ENCODE results near the gene OR10H5.
"Not testable (repeated sequence)": the region's sequence is repeated elsewhere in the genome, so short reads cannot be mapped to it uniquely, and the experiment has no call there.

The OR10H5 gene

DNA sequence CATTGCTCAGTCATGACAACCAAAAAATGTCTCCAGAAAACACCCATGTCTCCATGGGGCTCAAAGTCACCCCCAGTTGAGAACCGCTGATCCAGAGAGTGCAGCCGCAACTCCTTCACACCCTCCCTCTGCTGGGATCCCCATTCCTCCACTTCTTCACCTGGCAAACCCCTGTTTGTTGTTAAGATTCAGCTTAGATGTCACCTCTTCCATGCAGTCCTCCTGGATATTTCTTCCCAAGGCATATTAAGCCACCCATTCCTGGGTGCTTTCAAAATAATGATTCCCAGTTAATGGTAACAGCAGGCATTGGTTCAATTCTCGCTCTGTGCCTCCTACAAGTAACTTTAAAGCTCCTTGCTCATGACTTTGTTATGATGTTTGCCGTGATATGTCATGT lies 24.0 kb downstream of the OR10H5 start:
- DNase-seq (ENCODE audit: low read depth) = no peak

DNA sequence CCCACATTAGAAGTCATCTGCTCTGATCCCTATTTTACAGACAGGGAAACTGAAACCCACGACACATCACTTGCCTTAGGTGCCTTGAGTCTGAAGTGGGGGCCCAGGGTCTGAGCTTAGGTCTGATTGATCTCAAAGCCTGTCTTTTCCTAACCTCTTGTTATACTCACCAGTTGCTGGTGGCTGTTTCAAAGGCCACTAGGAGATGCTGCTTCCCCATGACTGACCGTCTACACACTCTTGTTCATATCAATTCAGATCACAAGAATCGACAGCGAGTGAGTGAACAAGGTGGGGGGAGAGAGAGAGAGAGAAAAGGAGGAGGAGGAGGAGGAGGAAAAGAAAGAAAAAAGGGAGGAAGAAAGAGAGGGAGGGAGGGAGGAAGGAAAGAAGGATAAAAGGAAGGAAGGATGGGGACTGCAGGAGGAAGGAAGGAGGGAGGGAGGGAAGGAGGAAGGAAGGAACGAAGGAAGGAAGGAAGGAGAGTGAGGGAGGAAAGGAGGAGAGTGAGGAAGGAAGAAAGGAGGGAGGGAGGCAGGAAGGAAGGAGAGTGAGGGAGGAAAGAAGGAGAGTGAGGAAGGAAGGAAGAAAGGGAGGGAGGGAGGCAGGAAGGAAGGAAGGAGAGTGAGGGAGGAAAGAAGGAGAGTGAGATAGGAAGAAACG lies 24.7 kb downstream of the OR10H5 start:
- DNase-seq (ENCODE audit: low read depth) = no peak

DNA sequence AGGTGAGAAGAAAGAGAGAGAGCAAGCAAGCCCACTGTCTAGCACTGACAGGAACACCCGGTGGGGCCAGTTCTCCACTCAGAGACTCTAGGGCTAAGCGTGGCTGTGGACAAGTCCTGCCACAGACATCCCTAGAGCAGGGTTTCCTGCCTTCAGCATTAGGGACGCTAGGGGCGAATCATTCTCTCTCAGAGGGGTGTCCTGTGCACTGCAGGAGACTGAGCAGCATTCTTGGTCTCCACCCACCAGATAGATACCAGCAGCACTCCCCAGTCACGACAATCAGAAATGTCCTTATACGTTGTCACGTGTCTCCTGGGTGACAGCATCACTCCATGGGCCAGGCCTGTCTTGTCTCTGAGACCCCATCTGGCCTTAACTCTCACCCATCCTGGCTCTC lies 26.5 kb downstream of the OR10H5 start:
- DNase-seq (ENCODE audit: low read depth) = no peak

DNA sequence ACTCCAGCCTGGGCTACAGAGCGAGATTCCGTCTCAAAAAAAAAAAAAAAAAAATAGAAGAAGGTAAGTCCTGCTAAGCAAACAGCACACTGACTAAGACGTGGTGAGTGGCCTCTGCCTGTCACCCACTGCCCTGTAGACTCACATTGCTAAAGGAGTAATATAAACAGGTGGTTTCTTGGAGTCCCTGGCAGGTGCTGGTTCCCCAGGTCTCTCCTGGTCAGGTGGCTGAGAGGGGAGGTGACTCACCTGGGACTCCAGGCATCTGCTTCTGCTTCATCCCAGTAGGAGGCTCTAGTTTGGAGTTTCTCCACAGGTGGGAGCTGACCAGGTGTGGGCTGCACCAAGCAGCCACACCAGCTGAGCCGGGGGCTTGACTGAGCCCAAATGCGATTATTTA lies 27.8 kb downstream of the OR10H5 start, which contains the start of gene OR10H1:
OR10H1 (minus strand) TSS at position 359 of the 400 bp plus-strand sequence. CDS start 7,627 bp downstream, outside the sequence.
- DNase-seq (ENCODE audit: low read depth) = no peak

DNA sequence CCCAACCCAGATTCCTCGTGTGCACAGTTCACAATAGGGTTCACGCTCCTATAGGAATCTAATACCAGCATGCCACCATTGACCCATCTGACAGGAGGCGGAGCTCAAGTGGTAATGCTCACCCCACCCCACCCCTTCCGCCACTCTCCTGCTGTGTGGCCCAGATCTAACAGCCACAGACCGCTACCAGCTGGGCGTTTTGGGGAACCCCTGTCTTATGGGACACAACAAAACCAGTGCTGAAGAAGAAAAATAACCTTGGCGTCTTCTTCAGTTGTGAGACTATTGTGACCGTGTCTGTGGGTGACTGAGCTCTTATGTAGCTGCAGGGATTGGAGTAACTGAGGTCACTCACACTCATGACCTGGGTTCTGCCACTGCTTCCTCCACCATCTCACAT lies 33.2 kb downstream of the OR10H5 start:
- DNase-seq (ENCODE audit: low read depth) = no peak

DNA sequence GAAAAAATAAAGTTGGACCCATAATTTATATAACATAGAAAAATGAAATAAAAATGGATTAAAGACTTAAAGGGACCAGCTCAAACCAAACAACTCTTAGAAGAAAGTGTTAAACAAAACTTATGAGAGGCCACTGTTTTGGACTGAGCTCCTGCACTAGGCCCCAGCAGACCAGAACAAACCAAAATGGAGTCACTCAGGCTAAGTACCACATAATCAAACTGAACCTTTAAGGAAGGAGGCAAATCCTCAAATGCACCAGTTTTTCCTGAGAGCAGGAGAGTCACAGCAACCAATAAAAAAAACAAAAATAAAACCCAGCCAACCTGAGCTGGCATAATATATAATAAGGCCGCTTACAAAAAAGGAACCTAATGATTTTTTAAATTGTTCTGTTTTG lies 38.3 kb downstream of the OR10H5 start:
- DNase-seq (ENCODE audit: low read depth) = no peak

DNA sequence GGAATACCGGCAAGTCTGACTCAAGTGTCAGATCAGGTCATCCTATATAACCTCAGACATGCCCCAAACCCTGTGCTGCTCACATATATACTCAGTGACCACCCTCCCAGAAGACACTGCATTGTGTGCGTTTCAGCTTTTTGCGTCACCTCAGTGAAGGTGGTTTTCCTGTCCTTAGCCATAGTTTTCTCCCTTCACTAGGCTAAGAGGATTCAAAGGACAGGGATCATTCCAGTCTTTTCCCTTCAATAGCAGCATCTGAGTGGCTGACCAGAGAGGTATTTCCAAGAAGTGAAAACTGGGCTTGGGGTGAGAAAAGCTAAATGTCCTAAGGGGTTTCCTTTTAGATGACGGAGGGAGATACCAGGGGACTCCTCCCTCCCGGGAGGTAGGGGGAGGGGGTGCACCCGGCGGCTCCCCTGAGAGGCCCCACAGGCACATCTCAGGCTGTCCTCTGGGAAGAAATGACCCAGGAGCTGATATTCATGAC lies 40.7 kb downstream of the OR10H5 start:
- no peak for DNase-seq (ENCODE audit: low read depth)

DNA sequence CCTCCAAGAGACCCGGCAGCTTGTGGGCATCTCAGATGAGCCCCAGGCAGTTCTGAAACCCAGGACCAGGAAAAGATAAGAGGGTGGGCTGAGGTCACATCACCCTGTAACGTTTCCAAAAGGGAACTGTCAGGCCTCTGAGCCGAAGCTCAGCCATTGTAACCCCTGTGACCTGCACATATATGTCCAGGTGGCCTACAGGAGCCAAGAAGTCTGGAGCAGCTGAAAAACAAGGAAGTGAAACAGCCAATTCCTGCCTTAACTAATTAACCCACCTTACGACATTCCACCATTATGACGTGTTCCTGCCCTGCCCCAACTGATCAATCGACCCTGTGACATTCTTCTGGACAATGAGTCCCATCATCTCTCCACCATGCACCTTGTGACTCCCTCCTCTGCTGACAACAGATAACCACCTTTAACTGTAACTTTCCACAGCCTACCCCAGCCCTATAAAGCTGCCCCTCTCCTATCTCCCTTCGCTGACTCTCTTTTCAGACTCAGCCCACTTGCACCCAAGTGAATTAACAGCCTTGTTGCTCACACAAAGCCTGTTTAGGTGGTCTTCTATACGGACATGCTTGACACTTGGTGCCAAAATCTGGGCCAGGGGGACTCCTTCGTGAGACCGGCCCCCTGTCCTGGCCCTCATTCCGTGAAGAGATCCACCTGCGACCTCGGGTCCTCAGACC lies 41.3 kb downstream of the OR10H5 start:
- not testable (repeated sequence) for DNase-seq (ENCODE audit: low read depth)

DNA sequence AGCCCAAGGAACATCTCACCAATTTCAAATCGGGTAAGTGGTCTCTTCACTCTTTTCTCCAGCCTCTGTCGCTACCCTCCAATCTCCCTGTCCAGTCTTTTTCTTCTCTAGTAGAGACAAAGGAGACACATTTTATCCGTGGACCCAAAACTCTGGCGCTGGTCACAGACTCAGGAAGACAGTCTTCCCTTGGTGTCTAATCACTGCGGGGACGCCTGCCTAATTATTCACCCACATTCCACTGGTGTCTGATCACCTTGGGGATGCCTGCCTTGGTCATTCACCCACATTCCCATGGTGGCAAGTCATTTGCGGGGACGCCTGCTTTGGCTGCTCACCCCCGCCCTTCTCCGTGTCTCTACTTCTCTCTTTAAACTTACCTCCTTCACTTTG lies 41.8 kb downstream of the OR10H5 start:
- no peak for DNase-seq (ENCODE audit: low read depth)

DNA sequence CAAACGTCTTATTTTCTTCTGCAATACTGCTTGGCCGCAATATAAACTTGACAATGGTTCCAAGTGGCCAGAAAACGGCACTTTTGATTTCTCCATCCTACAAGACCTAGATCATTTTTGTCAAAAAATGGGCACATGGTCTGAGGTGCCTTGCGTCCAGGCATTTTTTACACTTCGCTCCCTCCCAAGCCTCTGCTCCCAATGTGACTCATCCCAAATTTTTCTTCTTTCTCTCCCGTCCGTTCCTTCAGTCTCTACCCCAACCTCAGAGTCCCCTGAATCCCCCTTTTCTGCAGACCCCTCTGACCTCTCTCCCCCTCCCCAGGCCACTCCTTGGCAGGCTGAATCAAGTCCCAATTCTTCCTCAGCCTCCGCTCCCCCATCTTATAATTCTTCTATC lies 42.3 kb downstream of the OR10H5 start:
- no peak for DNase-seq (ENCODE audit: low read depth)

DNA sequence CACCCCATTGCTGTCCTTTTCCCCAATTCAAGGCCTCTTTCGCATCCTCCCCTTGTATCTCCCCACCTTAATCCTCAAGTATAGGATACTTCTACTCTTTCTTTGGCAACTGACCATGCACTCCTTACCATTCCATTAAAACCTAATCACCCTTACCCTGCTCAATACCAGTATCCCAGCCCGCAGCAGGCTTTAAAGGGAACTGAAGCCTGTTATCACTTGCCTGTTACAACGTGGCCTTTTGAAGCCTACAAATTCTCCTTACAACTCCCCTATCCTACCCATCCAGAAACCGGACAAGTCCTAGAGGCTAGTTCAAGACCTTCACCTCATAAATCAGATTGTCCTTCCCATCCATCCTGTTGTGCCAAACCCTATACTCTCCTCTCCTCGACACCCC lies 44.2 kb downstream of the OR10H5 start:
- DNase-seq (ENCODE audit: low read depth) = no peak

DNA sequence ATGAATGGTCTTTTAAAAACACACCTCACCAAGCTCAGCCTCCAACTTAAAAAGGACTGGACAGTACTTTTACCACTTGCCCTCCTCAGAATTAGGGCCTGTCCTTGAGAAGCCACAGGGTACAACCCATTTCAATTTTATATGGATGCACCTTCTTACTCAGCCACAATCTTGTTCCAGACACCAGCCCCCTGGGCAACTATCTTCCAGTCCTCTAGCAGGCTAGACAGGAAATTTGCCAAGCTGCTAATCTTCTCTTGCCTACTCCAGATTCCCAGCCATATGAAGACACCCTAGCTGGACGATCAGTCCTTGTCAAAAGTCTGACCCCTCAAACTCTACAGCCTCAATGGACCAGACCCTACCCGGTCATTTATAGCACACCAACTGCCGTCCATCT lies 46.8 kb downstream of the OR10H5 start:
- not testable (repeated sequence) for DNase-seq (ENCODE audit: low read depth)

DNA sequence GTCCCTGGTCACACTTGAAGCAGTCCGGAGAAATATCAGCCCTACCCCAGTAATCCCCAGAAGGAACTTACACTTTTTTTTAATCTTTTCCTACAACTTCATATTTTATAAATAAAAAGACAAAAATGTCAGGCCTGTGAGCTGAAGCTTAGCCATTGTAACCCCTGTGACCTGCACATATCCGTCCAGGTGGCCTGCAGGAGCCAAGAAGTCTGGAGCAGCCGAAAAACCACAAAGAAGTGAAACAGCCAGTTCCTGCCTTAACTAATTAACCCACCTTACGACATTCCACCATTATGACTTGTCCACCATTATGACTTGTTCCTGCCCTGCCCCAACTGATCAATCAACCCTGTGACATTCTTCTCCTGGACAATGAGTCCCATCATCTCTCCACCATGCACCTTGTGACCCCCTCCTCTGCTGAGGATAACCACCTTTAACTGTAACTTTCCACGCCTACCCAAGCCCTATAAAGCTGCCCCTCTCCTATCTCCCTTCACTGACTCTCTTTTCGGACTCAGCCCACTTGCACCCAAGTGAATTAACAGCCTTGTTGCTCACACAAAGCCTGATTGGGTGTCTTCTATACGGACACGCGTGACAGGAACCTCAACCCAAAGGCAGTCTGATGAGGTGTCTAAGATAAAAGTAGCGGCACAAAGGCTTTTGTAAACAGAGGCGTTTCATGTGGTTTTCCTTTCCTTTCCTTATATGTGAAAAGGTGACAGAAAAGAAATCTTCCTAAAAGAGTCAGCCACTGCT lies 48.3 kb downstream of the OR10H5 start:
- DNase-seq (ENCODE audit: low read depth) = peak; percentile 8

DNA sequence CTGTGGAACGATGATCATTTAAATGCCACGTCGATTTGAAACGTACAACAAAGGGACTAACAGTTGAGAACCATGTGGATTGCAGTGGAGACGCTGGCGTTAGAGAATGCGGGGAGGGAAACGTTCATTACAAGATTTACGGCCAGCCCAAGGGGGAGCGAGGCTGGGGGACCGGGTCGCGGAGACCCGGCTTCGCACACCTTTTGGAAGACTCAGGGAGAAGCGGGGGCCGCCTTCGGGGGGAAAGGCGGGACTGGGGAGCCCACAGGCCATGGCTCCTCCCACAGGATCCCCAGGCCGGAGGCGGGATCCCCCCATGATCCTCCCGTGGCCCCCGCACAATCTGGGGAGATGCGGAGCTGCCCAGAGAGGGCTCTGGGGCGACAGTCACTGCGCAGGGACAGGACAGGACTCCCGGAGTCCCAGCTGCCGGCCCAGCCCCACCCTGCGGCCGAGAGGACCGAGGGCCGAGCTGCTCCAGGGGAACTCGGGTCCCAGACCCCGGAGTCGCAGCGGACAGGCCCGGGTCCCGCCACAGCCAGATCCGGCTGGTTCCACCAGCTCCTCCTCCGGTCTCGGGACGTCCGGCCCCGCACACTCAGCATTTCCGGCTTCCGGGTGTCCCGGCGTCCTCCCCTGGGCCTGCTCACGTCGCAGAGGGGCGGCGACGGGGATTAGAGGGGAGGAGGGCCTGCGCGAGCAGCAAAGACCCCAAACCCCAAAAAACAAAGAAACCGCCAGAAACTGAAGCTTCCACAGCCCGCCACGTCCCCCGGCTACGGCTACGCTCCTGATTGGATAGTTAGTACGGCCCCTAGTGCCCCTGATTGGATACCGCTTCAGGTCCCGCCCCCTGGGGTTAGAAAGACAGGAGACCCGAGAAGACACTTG lies 49.1 kb downstream of the OR10H5 start:
- DNase-seq (ENCODE audit: low read depth) = peak; percentile 89

DNA sequence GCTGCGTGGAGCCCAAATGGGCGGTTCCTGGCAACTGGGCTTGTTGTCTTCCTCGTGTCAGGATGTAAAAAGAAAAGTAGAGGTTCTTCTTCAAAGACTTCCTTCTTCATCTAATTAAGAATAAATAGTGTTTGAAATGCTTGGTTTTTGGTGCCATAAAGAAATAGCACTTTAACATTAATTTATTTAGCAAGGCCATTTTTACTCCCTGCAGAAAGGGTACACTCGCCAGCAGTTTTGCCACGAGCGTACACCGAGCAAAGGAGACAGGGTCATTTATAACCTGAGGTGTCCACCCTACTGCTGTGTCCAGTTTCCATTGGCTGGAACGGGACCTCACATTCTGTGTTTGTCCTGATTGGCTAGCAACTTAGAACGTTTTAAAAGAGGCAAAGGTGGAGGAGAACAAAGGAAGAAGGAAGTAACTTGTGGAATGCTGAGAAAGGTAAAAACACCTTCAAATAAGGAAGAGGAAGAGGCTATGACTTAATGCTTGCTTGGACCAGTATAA lies 49.8 kb downstream of the OR10H5 start:
- peak; percentile 16 for DNase-seq (ENCODE audit: low read depth)

DNA sequence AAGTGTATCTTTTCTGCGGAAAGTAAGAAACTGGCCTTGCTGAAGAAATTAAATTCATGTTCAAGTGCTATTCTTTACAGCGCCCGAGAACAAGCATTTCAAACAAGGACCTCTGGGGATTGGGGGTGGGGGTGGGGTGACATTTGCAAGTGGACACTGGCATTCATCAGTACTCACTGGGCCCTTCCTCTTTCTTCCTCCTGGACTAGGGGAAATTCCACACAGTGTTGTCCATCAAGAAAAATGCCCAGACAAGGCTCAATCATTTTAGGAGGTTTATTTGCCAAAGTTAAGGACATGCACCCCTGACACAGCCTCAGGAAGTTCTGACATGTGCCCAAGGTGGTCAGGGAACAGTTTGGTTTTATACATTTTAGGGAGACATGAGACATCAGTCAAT lies 50.9 kb downstream of the OR10H5 start:
- DNase-seq (ENCODE audit: low read depth) = no peak

DNA sequence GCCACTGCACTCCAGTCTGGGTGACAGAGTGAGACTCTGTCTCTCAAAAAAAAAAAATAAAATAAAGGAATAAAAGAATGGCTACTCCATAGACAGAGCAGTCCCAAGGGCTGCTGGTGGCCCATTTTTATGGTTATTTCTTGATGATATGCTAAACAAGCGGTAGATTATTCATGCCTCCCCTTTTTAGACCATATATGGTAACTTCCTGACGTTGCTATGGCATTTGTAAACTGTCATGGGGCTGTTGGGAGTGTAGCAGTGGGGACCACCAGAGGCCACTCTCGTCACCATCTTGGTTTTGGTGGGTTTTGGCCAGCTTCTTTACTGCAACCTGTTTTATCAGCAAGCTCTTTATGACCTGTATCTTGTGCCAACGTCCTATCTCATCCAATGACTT lies 52.4 kb downstream of the OR10H5 start:
- DNase-seq (ENCODE audit: low read depth) = not testable (repeated sequence)

DNA sequence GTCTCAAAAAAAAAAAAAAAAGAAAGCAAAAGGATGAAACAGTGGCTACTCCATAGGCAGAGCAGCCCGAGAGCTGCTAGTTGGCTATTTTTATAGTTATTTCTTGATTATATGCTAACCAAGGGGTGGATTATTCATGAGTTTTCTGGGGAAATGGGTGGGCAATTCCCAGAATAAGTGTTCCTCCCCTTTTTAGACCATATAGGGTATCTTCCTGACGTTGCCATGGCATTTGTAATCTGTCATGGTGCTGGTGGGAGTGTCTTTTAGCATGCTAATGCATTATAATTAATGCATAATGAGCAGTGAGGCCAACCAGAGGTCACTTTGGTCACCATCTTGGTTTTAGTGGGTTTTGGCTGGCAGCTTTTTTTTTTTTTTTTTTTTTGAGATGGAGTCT lies 53.4 kb downstream of the OR10H5 start:
- DNase-seq (ENCODE audit: low read depth) = no peak

DNA sequence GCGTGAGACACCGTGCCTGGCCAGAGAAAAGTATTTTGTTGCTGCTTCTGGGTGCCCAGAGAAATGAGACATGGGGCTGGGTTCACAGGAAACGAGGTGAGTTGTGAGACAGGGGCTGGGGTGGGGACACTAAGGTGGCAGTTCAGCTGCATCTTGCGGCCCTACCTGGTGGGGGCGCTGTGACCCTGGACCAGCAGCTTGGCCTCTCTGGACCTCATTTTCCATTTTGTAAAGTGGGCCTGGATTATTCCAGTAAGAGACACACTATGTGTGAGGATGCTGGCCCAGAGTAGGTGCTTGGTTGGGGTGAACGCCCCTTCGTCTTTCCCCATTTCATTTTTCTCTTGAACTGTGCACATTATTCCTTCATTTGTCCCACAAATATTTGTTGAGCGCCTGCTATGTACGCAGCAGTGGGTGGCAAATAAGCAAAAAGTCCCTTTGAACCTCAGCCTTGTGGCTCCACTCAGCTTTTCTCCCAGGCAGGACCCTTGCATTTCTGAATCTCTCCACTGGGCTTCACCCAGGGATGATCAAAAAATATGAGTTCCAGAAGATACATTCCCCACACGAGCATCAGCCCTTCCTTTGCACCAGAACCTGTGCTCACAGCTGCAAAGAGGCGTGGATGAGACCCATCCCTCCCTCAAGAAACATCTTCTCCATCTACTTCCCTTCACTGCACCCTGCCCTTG lies 54.6 kb downstream of the OR10H5 start:
- peak; percentile 18 for DNase-seq (ENCODE audit: low read depth)

DNA sequence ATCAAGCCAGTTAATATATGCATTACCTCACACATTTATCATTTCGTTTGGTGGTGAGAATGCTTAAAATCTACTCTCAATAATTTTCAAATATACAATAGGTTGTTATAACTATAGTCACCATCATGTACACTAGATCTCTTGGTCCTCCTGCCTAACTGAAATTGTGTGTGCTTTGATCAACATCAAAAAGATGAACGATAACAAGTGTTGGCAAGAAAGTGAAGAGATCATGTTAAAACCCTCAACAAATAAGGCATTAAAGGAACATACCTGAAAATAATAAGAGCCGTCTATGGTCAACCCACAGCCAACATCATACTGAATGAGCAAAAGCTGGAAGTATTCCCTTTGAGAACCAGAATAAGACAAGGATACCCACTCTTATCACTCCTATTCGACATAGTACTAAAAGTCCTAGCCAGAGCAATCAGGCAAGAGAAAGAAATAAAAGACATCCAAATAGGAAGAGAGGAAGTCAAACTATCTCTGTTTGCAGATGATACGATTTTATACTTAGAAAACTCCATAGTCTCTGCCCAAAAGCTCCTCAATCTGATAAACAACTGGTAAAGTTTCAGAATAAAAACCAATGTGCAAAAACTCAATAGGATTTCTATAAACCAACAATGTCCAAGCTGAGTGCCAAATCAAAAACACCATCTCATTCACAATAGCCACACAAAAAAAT lies 55.9 kb downstream of the OR10H5 start:
- DNase-seq (ENCODE audit: low read depth) = no peak

DNA sequence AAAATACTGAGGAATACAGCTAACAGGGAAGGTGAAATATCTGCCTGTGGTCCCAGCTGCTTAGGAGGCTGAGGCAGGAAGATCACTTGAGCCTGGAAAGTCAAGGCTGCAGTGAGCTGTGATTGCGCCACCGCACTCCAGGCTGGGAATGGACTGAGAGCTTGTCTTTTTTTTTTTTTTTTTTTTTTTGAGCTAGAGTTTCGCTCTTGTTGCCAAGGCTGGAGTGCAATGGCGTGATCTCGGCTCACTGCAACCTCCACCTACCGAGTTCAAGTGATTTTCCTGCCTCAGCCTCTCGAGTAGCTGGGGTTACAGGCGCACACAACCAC lies 56.4 kb downstream of the OR10H5 start:
- not testable (repeated sequence) for DNase-seq (ENCODE audit: low read depth)
